HG02840 (cell line): ENCODE data around the gene PDE11A.
"Not testable (repeated sequence)": the region's sequence is repeated elsewhere in the genome, so short reads cannot be mapped to it uniquely, and the experiment has no call there.

Experiments
- ATAC-seq: cut with Tn5 transposase; IDR thresholded peaks from one replicate; pipeline ENCODE4 v1.9.1; 2021; ENCODE audit warnings: mild to moderate bottlenecking, moderate library complexity, moderate number of reproducible peaks; ENCODE audit not compliant: unreplicated experiment, low FRiP score

The PDE11A gene

GRCh38 chr2:178072383-178073301 is at the start of gene PDE11A:
PDE11A (minus strand) TSS chr2:178072777; CDS start chr2:178072437, 340 bp downstream.
- no peak for ATAC-seq

- ATAC-seq = no peak
These were observed 46.8 kb upstream of the PDE11A start for GRCh38 chr2:178119179-178119922.

GRCh38 chr2:178117725-178118124 is 45.1 kb upstream of the PDE11A start:
- ATAC-seq = no peak

- no peak for ATAC-seq
These were observed 42.7 kb upstream of the PDE11A start for GRCh38 chr2:178115271-178115670.

GRCh38 chr2:178114462-178114861 is 41.9 kb upstream of the PDE11A start:
- ATAC-seq = peak; percentile 31

- ATAC-seq = peak; percentile 88
These were observed 39.9 kb upstream of the PDE11A start, which contains the start of gene RBM45 for GRCh38 chr2:178112202-178113152. RBM45 (plus strand) TSS chr2:178112437; CDS start chr2:178112547, 110 bp downstream.

GRCh38 chr2:178111743-178112142 is 39.2 kb upstream of the PDE11A start:
- ATAC-seq = no peak

GRCh38 chr2:178110681-178111080 is 38.1 kb upstream of the PDE11A start:
- no peak for ATAC-seq

GRCh38 chr2:178109813-178110212 is 37.2 kb upstream of the PDE11A start:
- no peak for ATAC-seq

GRCh38 chr2:178108176-178108575 is 35.6 kb upstream of the PDE11A start:
- ATAC-seq = no peak

- ATAC-seq = no peak
These were observed 33.5 kb upstream of the PDE11A start for GRCh38 chr2:178106053-178106452.

GRCh38 chr2:178105566-178105965 is 33.0 kb upstream of the PDE11A start:
- no peak for ATAC-seq

GRCh38 chr2:178101321-178102079 is 28.9 kb upstream of the PDE11A start:
- no peak for ATAC-seq

- no peak for ATAC-seq
These were observed 20.9 kb upstream of the PDE11A start for GRCh38 chr2:178093471-178093870.

GRCh38 chr2:178088774-178089270 is 16.2 kb upstream of the PDE11A start:
- no peak for ATAC-seq

GRCh38 chr2:178084273-178084672 is 11.7 kb upstream of the PDE11A start:
- ATAC-seq = no peak

GRCh38 chr2:178082408-178083045 is 9.9 kb upstream of the PDE11A start:
- no peak for ATAC-seq

- ATAC-seq = not testable (repeated sequence)
These were observed 6.7 kb upstream of the PDE11A start for GRCh38 chr2:178079279-178079678.

- ATAC-seq = no peak
These were observed 3.6 kb upstream of the PDE11A start for GRCh38 chr2:178076130-178076529.
